Tibial artery (tissue), 4 donors: ENCODE results near the gene CALN1.

Source experiments
- DNase-seq, 2 donors: peaks; one replicate each; pipeline ENCODE4 v3.0.0-alpha.2; 2019
- H3K27ac ChIP-seq, 2 donors: fragments of 200-600 bp; sonication (generic) in 1 of 2; 1 replicate in 1 of 2; 2 replicates in 1 of 2; pipeline ENCODE4 v1.5.1; 2018 to 2019; ENCODE audit warnings: mild to moderate bottlenecking in 1 of 2
- H3K27me3 ChIP-seq, 2 donors: fragments of 200-600 bp; sonication (generic) in 1 of 2; one replicate each; pipeline versions ENCODE4 v1.5.1 to v1.6.0; 2016 to 2019
- H3K36me3 ChIP-seq, 3 donors: fragments of 200-600 bp; sonication (generic) in 2 of 3; one replicate each; pipeline ENCODE4 v1.5.1; 2016 to 2019; ENCODE audit warnings: mild to moderate bottlenecking in 2 of 3
- H3K4me1 ChIP-seq, 4 donors: fragments of 200-600 bp; sonication (generic) in 2 of 4; 1 replicate in 3 of 4; 2 replicates in 1 of 4; pipeline ENCODE4 v1.5.1; 2016 to 2019
- H3K4me3 ChIP-seq, 2 donors: fragments of 200-600 bp; sonication (generic) in 1 of 2; 1 replicate in 1 of 2; 2 replicates in 1 of 2; pipeline ENCODE4 v1.5.1; 2018 to 2019; ENCODE audit warnings: mild to moderate bottlenecking in 2 of 2
- H3K9me3 ChIP-seq, 3 donors: fragments of 200-600 bp; sonication (generic) in 1 of 3; one replicate each; pipeline ENCODE4 v1.5.1; 2016 to 2019
- intact Hi-C: fragments of 100-400 bp; cut with DNase I; formaldehyde crosslinking; loops from one replicate; pipeline ENCODE4 v1.15.0; 2023; ENCODE audit warnings: low total_unique reads
- TF ChIP-seq, protein P1 (sequence below), 2 experiments: fragments of 200-600 bp in 1 of 2; fragments of 450-650 bp in 1 of 2; IDR thresholded peaks; one replicate each; pipeline ENCODE4 v1.5.1; 2017 to 2019; ENCODE audit warnings: antibody characterized with exemption in 2 of 2, mild to moderate bottlenecking in 1 of 2, moderate library complexity in 1 of 2

CALN1 gene

DNA sequence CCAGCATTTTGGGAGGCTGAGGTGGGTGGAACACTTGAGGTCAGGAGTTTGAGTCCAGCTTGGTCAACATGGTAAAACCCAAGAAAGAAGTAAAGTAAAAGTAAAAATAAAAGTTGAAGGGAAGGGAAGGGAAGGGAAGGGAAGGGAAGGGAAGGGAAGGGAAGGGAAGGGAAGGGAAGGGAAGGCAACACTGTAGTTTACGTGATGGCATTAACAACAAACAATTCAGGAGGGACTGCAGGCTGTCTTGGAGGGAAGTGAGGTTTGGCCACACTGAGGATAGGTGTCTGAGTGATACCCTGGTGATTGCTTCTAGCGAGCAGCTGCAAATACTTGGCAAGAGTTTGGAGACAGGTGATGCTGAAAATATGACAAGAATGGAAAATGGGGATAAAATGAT, 298.0 kb downstream of the CALN1 start:
- no peaks in the 10 kb centered on the region for H3K36me3 ChIP-seq
- H3K4me1 ChIP-seq, result no peaks in the 10 kb centered on the region
- no peaks in the 10 kb centered on the region for H3K27me3 ChIP-seq
- intact Hi-C loops, result no loop called here
- no peak for DNase-seq
- no peak overlapping the region for H3K27ac ChIP-seq
- no peak overlapping the region for H3K4me3 ChIP-seq
- TF ChIP-seq, protein P1, sequence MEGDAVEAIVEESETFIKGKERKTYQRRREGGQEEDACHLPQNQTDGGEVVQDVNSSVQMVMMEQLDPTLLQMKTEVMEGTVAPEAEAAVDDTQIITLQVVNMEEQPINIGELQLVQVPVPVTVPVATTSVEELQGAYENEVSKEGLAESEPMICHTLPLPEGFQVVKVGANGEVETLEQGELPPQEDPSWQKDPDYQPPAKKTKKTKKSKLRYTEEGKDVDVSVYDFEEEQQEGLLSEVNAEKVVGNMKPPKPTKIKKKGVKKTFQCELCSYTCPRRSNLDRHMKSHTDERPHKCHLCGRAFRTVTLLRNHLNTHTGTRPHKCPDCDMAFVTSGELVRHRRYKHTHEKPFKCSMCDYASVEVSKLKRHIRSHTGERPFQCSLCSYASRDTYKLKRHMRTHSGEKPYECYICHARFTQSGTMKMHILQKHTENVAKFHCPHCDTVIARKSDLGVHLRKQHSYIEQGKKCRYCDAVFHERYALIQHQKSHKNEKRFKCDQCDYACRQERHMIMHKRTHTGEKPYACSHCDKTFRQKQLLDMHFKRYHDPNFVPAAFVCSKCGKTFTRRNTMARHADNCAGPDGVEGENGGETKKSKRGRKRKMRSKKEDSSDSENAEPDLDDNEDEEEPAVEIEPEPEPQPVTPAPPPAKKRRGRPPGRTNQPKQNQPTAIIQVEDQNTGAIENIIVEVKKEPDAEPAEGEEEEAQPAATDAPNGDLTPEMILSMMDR (IDR thresholded peaks at IDR 0.05), result no peak
- H3K9me3 ChIP-seq, result peaks cover 0 to under 1% (median 0%) of the 10 kb centered on the region in 3 donors

DNA sequence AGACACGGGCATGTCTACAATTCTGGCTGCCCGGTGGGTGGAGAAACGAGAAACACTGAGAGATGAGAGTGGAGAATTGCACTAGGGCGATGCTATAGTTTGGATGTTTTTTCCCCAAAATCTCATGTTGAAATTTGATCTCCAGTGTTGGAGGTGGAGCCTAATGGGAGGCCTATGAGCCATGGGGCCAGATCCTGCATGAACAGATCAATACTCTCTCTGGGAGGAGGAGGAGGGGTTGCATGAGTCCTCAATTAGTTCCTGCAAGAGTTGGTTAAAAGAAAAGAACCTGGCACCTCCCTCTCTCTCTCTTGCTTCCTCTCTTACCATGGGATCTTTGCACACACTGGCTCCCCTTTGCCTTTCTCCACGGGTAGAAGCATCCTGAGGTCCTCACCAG, 299.1 kb downstream of the CALN1 start:
- Histone ChIP-seq H3K36me3 (no peaks in the 10 kb centered on the region), H3K9me3 (peaks cover 0 to 6% (median 0%) of the 10 kb centered on the region in 3 donors), H3K27ac (no peak overlapping the region), H3K4me3 (no peak overlapping the region), H3K27me3 (no peaks in the 10 kb centered on the region), H3K4me1 (no peaks in the 10 kb centered on the region)
- DNase-seq, result no peak
- TF ChIP-seq, protein P1 (IDR thresholded peaks at IDR 0.05), result no peak
- intact Hi-C loops, result no loop called here

DNA sequence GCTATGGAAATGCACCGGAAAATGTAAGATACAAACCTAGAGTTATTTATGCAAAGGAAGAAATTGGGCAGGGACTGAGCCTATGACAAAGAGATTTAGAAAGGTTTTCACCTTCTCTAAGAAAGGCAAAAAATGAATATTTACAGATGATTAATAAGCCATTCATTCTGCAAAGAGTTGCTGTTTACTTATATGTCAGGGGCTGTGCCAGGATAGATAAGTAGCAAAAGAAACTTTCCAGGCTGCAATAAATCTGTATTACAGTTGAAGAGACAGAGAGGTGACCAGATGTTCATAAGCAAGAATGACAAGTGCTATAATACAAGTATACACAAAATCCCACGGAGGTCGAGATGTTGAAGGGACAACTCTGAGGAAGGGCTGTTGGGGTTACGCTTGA, 299.6 kb downstream of the CALN1 start:
- Histone ChIP-seq H3K4me1 (no peaks in the 10 kb centered on the region), H3K27ac (no peak overlapping the region), H3K9me3 (peaks cover 0 to 8% (median 0%) of the 10 kb centered on the region in 3 donors), H3K4me3 (no peak overlapping the region), H3K27me3 (no peaks in the 10 kb centered on the region), H3K36me3 (no peaks in the 10 kb centered on the region)
- TF ChIP-seq, protein P1 (IDR thresholded peaks at IDR 0.05), result no peak
- DNase-seq, result no peak
- intact Hi-C loops, result no loop called here

DNA sequence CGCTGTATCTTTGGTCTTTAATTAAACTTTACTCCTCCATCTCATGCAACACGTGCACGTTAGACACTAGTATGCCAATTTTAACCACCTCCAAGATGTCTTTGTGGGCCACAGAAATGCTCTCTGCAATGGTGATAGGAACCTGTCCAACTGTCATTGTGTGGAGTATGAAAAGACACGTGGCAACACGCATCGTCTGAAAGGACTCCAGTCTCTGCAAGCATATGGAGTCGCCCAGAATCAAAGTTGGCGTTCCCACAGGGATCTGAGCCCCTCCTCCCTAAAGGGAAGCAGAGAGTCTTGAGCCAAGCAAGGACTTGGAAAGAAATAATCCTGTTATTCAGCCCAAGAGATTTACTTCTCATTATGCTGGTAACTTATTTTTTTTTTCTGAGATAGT, 301.1 kb downstream of the CALN1 start:
- intact Hi-C loops, result no loop called here

DNA sequence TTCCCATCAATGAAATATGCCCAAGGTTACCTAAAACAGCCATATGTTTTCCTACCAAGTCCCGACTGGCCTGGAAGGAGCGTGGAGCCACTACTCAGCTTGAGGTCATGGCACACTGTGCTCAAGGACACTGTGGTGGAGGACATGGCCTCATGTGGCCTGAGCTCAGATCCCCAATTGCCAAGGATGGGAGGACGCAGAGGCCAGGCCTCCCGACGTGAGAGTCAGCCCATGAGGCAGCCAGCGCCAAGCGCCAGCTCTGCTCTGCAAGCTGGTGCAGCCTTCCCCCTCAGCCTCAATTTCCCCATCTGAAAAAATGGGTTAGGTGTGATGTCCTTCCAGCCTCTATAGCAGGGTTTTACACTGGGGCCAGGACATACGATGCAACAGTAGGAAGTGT, 302.6 kb downstream of the CALN1 start:
- no peak for DNase-seq
- TF ChIP-seq, protein P1 (IDR thresholded peaks at IDR 0.05), result no peak
- Histone ChIP-seq H3K9me3 (peaks cover 0 to 11% (median 0%) of the 10 kb centered on the region in 3 donors), H3K4me1 (no peaks in the 10 kb centered on the region), H3K36me3 (no peaks in the 10 kb centered on the region), H3K4me3 (no peak overlapping the region), H3K27ac (no peak overlapping the region), H3K27me3 (no peaks in the 10 kb centered on the region)
- intact Hi-C loops, result no loop called here

More for the DNA sequence above, 301.1 kb downstream of the CALN1 start:
- Histone ChIP-seq H3K9me3 (peaks cover 0 to 11% (median 0%) of the 10 kb centered on the region in 3 donors), H3K27ac (no peak overlapping the region), H3K4me3 (no peak overlapping the region), H3K27me3 (no peaks in the 10 kb centered on the region), H3K36me3 (no peaks in the 10 kb centered on the region), H3K4me1 (no peaks in the 10 kb centered on the region)
- no peak for DNase-seq
- TF ChIP-seq, protein P1 (IDR thresholded peaks at IDR 0.05), result no peak

DNA sequence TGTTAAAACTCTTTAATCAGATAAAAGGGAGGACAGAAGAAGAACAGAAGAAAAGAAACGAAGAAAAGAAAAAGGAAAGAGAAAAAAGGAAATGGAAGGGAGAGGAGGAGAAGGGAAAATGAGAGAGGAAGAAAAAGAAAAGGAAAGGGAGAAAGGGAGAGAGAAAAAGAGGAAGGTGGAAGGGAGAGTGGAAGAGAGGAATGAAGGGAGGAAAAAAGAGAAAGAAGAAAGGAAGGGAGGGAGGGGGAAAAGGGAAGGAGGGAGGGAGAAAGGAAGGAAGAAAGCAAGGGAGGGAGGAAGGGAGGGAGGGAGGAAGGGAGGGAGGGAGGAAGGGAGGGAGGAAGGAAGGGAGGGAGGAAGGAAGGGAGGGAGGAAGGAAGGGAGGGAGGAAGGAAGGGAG, 305.7 kb downstream of the CALN1 start:
- Histone ChIP-seq H3K27ac (no peak overlapping the region), H3K4me1 (no peaks in the 10 kb centered on the region), H3K9me3 (peaks cover 0 to 11% (median 0%) of the 10 kb centered on the region in 3 donors), H3K27me3 (no peaks in the 10 kb centered on the region), H3K36me3 (no peaks in the 10 kb centered on the region), H3K4me3 (no peak overlapping the region)
- no peak for DNase-seq
- TF ChIP-seq, protein P1 (IDR thresholded peaks at IDR 0.05), result no peak
- intact Hi-C loops, result no loop called here
